Pancreas (tissue), 10 donors: Measurements from ENCODE around the gene FAM76B. TPM values are rescaled to one million over a fixed set of nuclear protein-coding genes. Genes with fewer than 3 reads are reported as not detected.

Source experiments
- ATAC-seq, 4 donors: fragments of 200-7000 bp; cut with Tn5 transposase; one replicate each; pipeline versions ENCODE4 v1.8.0 to v1.9.1; 2020; ENCODE audit warnings: mild to moderate bottlenecking in 4 of 4, moderate library complexity in 4 of 4
- DNase-seq, 6 donors: peaks; one replicate each; pipeline ENCODE4 v3.0.0-alpha.2; 2020
- FAIRE-seq: peaks from 2 replicates; lab custom pipeline; 2012; peaks lifted over from hg19 to GRCh38; lab: Jason Lieb, UNC
- H3K27ac ChIP-seq, 4 donors: fragments of 200-600 bp; sonication (generic); 1 replicate in 3 of 4; 2 replicates in 1 of 4; pipeline versions ENCODE4 v1.5.0 to v1.8.0; 2020
- H3K27me3 ChIP-seq, 4 donors: fragments of 200-600 bp; one replicate each; pipeline ENCODE4 v1.8.0; 2021
- H3K36me3 ChIP-seq, 3 donors: fragments of 200-600 bp; sonication (generic) in 1 of 3; one replicate each; pipeline versions ENCODE4 v1.5.0 to v1.8.0; 2020 to 2021
- H3K4me1 ChIP-seq, 3 donors: fragments of 200-600 bp; one replicate each; pipeline ENCODE4 v1.8.0; 2021
- H3K4me3 ChIP-seq, 4 donors: fragments of 200-600 bp; sonication (generic) in 2 of 4; one replicate each; pipeline versions ENCODE4 v1.5.0 to v1.8.0; 2020 to 2021
- H3K9me3 ChIP-seq, 4 donors: fragments of 200-600 bp; one replicate each; pipeline ENCODE4 v1.8.0; 2021
- CTCF ChIP-seq, 4 donors: fragments of 200-600 bp; sonication (generic) in 3 of 4; IDR thresholded peaks; one replicate each; pipeline versions ENCODE4 v1.5.0 to v1.8.0; 2021; ENCODE audit warnings: antibody characterized with exemption in 4 of 4
- WGBS, 2 donors: extraction: QIAGEN DNeasy Blood & Tissue Kit; methylation state at CpG; one replicate each; pipeline ENCODE4 v1.1.7; 2013; 5-methylcytosine and 5-hydroxymethylcytosine counted together
- intact Hi-C, 3 donors: fragments of 100-400 bp; cut with DNase I; formaldehyde crosslinking; loops; one replicate each; pipeline versions ENCODE4 v1.11.1 to v1.14.2; 2022
- polyA plus RNA-seq, 2 donors: library from polyadenylated mRNA; stranded (reverse); fragments of 200-250 nt; gene quantifications; one replicate each; pipeline ENCODE4 v1.2.3, GENCODE V29; 2013
- total RNA-seq, 6 donors: library from RNA; stranded (reverse); fragmentation: NEBNext Ultra II Directional in 4 of 6; extraction: Animal tissue kit (Norgen Biotek cat#: 25700) in 4 of 6; gene quantifications; one replicate each; pipeline versions ENCODE4 v1.2.1 to v1.2.4, GENCODE V29; 2021 to 2023
- donor health status: healthy with polysubstance abuse.
- donor health status: DM: no; HTN: no; CAD: no; lungs with moderate emphysema.
- donor health status: DM: no; HTN: no; CAD: no.
- donor health status: control.
- donor health status: control.
- donor health status: Bipolar disorder and iron deficiency.
- donor health status: DM: yes; HTN: yes; CAD: no.
- donor health status: DM: no; HTN: no; CAD: no.
- donor health status: DM: no; HTN: no; CAD: no.
- donor health status: DM: yes; HTN: yes; CAD: no.

The FAM76B gene
- total and polyA plus RNA-seq, 8 donors = 7.1 to 16.7 (median 9.3) TPM

- H3K4me3 ChIP-seq = no peak overlapping the region
- no peak overlapping the region for H3K27ac ChIP-seq
- H3K27me3 ChIP-seq = peaks cover 0 to 4% (median 0%) of the 10 kb centered on the region in 4 donors
- H3K4me1 ChIP-seq = no peaks in the 10 kb centered on the region
- H3K36me3 ChIP-seq = no peaks in the 10 kb centered on the region
- FAIRE-seq (no peak), DNase-seq (no peak), ATAC-seq (peak in 1 of 4 donors; percentile 34)
- WGBS, 2 donors = 37 to 54% methylated on average over 3 of the region's 3 CpGs
- intact Hi-C loops = no loop called here
- no peak for TF ChIP-seq CTCF (IDR thresholded peaks at IDR 0.05)
- H3K9me3 ChIP-seq = no peaks in the 10 kb centered on the region
Measured at GRCh38 chr11:95723361-95723942, 66.1 kb downstream of the FAM76B start.

- DNase-seq (no peak), ATAC-seq (no peak), FAIRE-seq (no peak)
- peaks cover 0 to under 1% (median 0%) of the 10 kb centered on the region in 3 donors for H3K4me1 ChIP-seq
- no peaks in the 10 kb centered on the region for H3K36me3 ChIP-seq
- no peaks in the 10 kb centered on the region for H3K9me3 ChIP-seq
- no peak overlapping the region for H3K27ac ChIP-seq
- WGBS, 2 donors = 15 to 68% methylated on average over 2 of the region's 3 CpGs
- intact Hi-C loops = no loop called here
- no peak overlapping the region for H3K4me3 ChIP-seq
- TF ChIP-seq CTCF (IDR thresholded peaks at IDR 0.05) = no peak
- no peaks in the 10 kb centered on the region for H3K27me3 ChIP-seq
Measured at GRCh38 chr11:95720195-95720594, 69.4 kb downstream of the FAM76B start.

Other genes starting within 250 kb of the FAM76B start
- 10 to 100 TPM; 22.1 to 38.3 (median 28.7) TPM for gene CEP57, start 716 bp upstream of the FAM76B start, total RNA-seq
- gene CEP57, start 716 bp upstream of the FAM76B start, polyA plus RNA-seq = 10 to 100 TPM; 11.9 to 21.8 TPM
- 10 to 100 TPM in 4 of 6 donors, 1 to 10 TPM in 2; 8.0 to 14.4 (median 11.2) TPM for gene MTMR2, start 134.3 kb upstream of the FAM76B start, total RNA-seq
- 1 to 10 TPM; 5.1 to 7.0 TPM for gene MTMR2, start 134.3 kb upstream of the FAM76B start, polyA plus RNA-seq